Astrocyte (in vitro differentiated cells and primary cell): ENCODE results near the gene CLIC1. TPM values are rescaled to one million over a fixed set of nuclear protein-coding genes. Genes with fewer than 3 reads are reported as not detected.

ENCODE experiments used
- DNase-seq: peaks from one replicate; pipeline ENCODE4 v3.0.0-alpha.2; 2010; ENCODE audit warnings: low read depth
- FAIRE-seq: peaks from 2 replicates; lab custom pipeline; 2011; peaks lifted over from hg19 to GRCh38; lab: Jason Lieb, UNC
- H2AFZ ChIP-seq: 2 replicates; pipeline ENCODE4 v1.6.0; 2012; ENCODE audit warnings: low read depth, low read length, inconsistent platforms
- H3K27ac ChIP-seq: 2 replicates; pipeline ENCODE4 v1.5.1; 2011; ENCODE audit warnings: low read depth, low read length, inconsistent platforms
- H3K27me3 ChIP-seq: 2 replicates; pipeline ENCODE4 v1.6.0; 2011; ENCODE audit warnings: low read length, inconsistent platforms; ENCODE audit not compliant: insufficient read depth
- H3K36me3 ChIP-seq: 2 replicates; pipeline ENCODE4 v1.5.1; 2011; ENCODE audit warnings: low read length, inconsistent platforms; ENCODE audit not compliant: insufficient read depth
- H3K4me1 ChIP-seq: 2 replicates; pipeline ENCODE4 v1.5.1; 2011; ENCODE audit warnings: low read length, inconsistent platforms; ENCODE audit not compliant: insufficient read depth
- H3K4me2 ChIP-seq: 2 replicates; pipeline ENCODE4 v1.6.0; 2012; ENCODE audit warnings: low read length, inconsistent platforms
- H3K4me3 ChIP-seq: 2 replicates; pipeline ENCODE4 v1.5.1; 2011; ENCODE audit warnings: low read depth, mild to moderate bottlenecking, low read length, inconsistent platforms; ENCODE audit not compliant: insufficient read depth
- H3K79me2 ChIP-seq: 2 replicates; pipeline ENCODE4 v1.6.0; 2012; ENCODE audit warnings: mild to moderate bottlenecking, low read length, inconsistent platforms; ENCODE audit not compliant: insufficient read depth
- H3K9ac ChIP-seq: 2 replicates; pipeline ENCODE4 v1.6.0; 2012; ENCODE audit warnings: mild to moderate bottlenecking, low read length, inconsistent platforms
- H3K9me3 ChIP-seq: 2 replicates; pipeline ENCODE4 v1.5.1; 2012; ENCODE audit warnings: low read depth, mild to moderate bottlenecking, low read length, inconsistent platforms; ENCODE audit not compliant: insufficient read depth
- H4K20me1 ChIP-seq: 2 replicates; pipeline ENCODE4 v1.6.0; 2012; ENCODE audit warnings: low read length, inconsistent platforms; ENCODE audit not compliant: insufficient read depth
- H3K27ac Mint-ChIP-seq: one replicate; pipeline ENCODE4 v1.8.0; 2021; ENCODE audit warnings: mild to moderate bottlenecking, mixed read lengths; ENCODE audit not compliant: unreplicated experiment
- H3K27me3 Mint-ChIP-seq: one replicate; pipeline ENCODE4 v1.8.0; 2021; ENCODE audit warnings: low read depth, mixed read lengths; ENCODE audit not compliant: unreplicated experiment
- H3K36me3 Mint-ChIP-seq: one replicate; pipeline ENCODE4 v1.8.0; 2021; ENCODE audit warnings: low read depth, mixed read lengths; ENCODE audit not compliant: unreplicated experiment
- H3K4me1 Mint-ChIP-seq: one replicate; pipeline ENCODE4 v1.8.0; 2021; ENCODE audit warnings: low read depth, mixed read lengths; ENCODE audit not compliant: unreplicated experiment
- H3K4me3 Mint-ChIP-seq: one replicate; pipeline ENCODE4 v1.8.0; 2021; ENCODE audit warnings: mild to moderate bottlenecking, moderate library complexity, mixed read lengths; ENCODE audit not compliant: unreplicated experiment
- H3K9me3 Mint-ChIP-seq: one replicate; pipeline ENCODE4 v1.8.0; 2021; ENCODE audit warnings: mild to moderate bottlenecking, mixed read lengths; ENCODE audit not compliant: unreplicated experiment
- CTCF ChIP-seq: IDR thresholded peaks from 2 replicates; pipeline ENCODE4 v1.5.1; 2011; ENCODE audit warnings: low read depth, mild to moderate bottlenecking, inconsistent platforms, low read length, moderate library complexity; ENCODE audit not compliant: insufficient read depth
- EZH2 ChIP-seq: IDR thresholded peaks from 2 replicates; pipeline ENCODE4 v1.6.1; 2012; ENCODE audit warnings: mild to moderate bottlenecking, low read length, inconsistent platforms; ENCODE audit not compliant: insufficient read depth
- microRNA-seq: library from miRNA; unstranded; fragments of <30 nt; microRNA quantifications from one replicate; pipeline ENCODE4 v1.2.0, GENCODE V29; 2020
- total RNA-seq: library from RNA; stranded (reverse); gene quantifications from 2 replicates; pipeline ENCODE4 v1.2.1, GENCODE V29; 2021

CLIC1 gene
- total RNA-seq, 1 donor from 2014 or later = 518 TPM

DNA sequence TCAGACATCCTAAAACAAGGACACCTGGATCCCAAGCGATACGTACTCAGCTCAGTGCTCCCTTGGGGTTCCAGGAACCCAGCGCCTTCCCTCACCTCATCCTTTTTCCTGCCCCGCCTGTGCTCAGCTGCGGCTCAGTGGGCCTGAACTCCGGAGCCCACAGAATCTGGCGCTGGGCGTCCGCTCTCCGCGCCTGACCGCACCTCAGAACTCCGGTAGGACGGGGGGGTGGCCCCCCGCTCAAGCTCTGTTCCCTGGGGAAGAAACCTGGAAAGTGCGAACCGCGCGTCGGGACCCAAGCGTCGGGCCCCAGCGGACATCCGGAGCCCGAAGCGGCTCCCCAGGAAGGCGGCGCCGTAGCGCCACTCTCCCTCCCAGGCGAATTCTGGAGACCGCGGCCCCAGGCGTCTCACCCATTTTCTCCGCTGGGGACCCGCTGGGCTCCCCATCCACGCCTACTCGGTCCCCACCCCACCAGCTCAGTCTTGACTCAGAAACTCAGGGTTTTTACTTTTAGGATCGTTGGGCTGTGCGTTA, 55.1 kb downstream of the CLIC1 start:
- H3K4me1 ChIP-seq = peaks cover 11% of the 10 kb centered on the region
- peaks cover 3% of the 10 kb centered on the region for H3K36me3 ChIP-seq
- no peak for FAIRE-seq
- peak overlapping the region; percentile 63 for H3K4me3 ChIP-seq
- no peaks in the 10 kb centered on the region for H4K20me1 ChIP-seq
- Mint-ChIP-seq H3K9me3 (no peaks in the 10 kb centered on the region), H3K27ac (no peak overlapping the region), H3K27me3 (peaks cover 12% of the 10 kb centered on the region), H3K36me3 (peaks cover 18% of the 10 kb centered on the region), H3K4me3 (peak overlapping the region; percentile 51), H3K4me1 (peaks cover 7% of the 10 kb centered on the region)
- H3K9me3 ChIP-seq = no peaks in the 10 kb centered on the region
- no peak for TF ChIP-seq EZH2
- TF ChIP-seq CTCF = no peak
- H3K79me2 ChIP-seq = no peaks in the 10 kb centered on the region
- peak overlapping the region; percentile 96 for H3K4me2 ChIP-seq
- peak overlapping the region; percentile 39 for H3K27ac ChIP-seq
- peak overlapping the region; percentile 76 for H3K9ac ChIP-seq
- peak overlapping the region; percentile 68 for H2AFZ ChIP-seq
- DNase-seq = peak; percentile 10
- no peaks in the 10 kb centered on the region for H3K27me3 ChIP-seq

Small RNA genes lying within 50 kb of the gene (microRNA-seq; reads per million reads assigned to microRNA genes)
- 1.9 reads per million for gene MIR4646

Other genes starting within 250 kb of the CLIC1 start
- 4.1 and 5.8 TPM in 2 replicates for gene MICB, start 238.4 kb downstream of the CLIC1 start, total RNA-seq
- gene MCCD1, start 207.6 kb downstream of the CLIC1 start, total RNA-seq = not detected in 2 replicates
- gene DDX39B, start 194.5 kb downstream of the CLIC1 start, total RNA-seq = 284 and 294 TPM in 2 replicates
- 2.6 and 3.4 TPM in 2 replicates for gene ATP6V1G2, start 189.9 kb downstream of the CLIC1 start, total RNA-seq
- gene NFKBIL1, start 188.9 kb downstream of the CLIC1 start, total RNA-seq = 18.8 and 20.4 TPM in 2 replicates
- not detected in 2 replicates for gene LTA, start 164.2 kb downstream of the CLIC1 start, total RNA-seq
- gene TNF, start 161.0 kb downstream of the CLIC1 start, total RNA-seq = 0.79 and 1.2 TPM in 2 replicates
- gene LTB, start 154.1 kb downstream of the CLIC1 start, total RNA-seq = 0.26 and 0.52 TPM in 2 replicates
- not detected in 2 replicates for gene LST1, start 150.3 kb downstream of the CLIC1 start, total RNA-seq
- not detected in 2 replicates for gene NCR3, start 143.5 kb downstream of the CLIC1 start, total RNA-seq
- not detected in 2 replicates for gene AIF1, start 121.3 kb downstream of the CLIC1 start, total RNA-seq
- 180 and 188 TPM in 2 replicates for gene PRRC2A, start 115.8 kb downstream of the CLIC1 start, total RNA-seq
- 233 and 247 TPM in 2 replicates for gene BAG6, start 83.9 kb downstream of the CLIC1 start, total RNA-seq
- gene APOM, start 80.6 kb downstream of the CLIC1 start, total RNA-seq = 0.89 and 1.2 TPM in 2 replicates
- gene C6orf47, start 75.8 kb downstream of the CLIC1 start, total RNA-seq = 14.7 and 15.5 TPM in 2 replicates
- 11.7 and 13.8 TPM in 2 replicates for gene GPANK1, start 71.5 kb downstream of the CLIC1 start, total RNA-seq
- gene CSNK2B, start 70.5 kb downstream of the CLIC1 start, total RNA-seq = 200 and 208 TPM in 2 replicates
- 17.5 and 20.3 TPM in 2 replicates for gene LY6G5B, start 66.6 kb downstream of the CLIC1 start, total RNA-seq
- gene LY6G5C, start 55.5 kb downstream of the CLIC1 start, total RNA-seq = 2.9 and 3.9 TPM in 2 replicates
- gene ABHD16A, start 33.2 kb downstream of the CLIC1 start, total RNA-seq = 34.3 and 38.3 TPM in 2 replicates
- not detected in 2 replicates for gene LY6G6F, start 29.7 kb downstream of the CLIC1 start, total RNA-seq
- not detected in 2 replicates for gene LY6G6D, start 21.2 kb downstream of the CLIC1 start, total RNA-seq
- gene LY6G6C, start 14.8 kb downstream of the CLIC1 start, total RNA-seq = 0.41 and 0.66 TPM in 2 replicates
- not detected in 2 replicates for gene MPIG6B, start 13.2 kb downstream of the CLIC1 start, total RNA-seq
- 62.5 and 72.4 TPM in 2 replicates for gene DDAH2, start 7.2 kb downstream of the CLIC1 start, total RNA-seq
- 5.7 and 6.8 TPM in 2 replicates for gene MSH5, start 3.5 kb upstream of the CLIC1 start, total RNA-seq
- 0.72 and 1.2 TPM in 2 replicates for gene SAPCD1, start 26.1 kb upstream of the CLIC1 start, total RNA-seq
- gene VWA7, start 40.8 kb upstream of the CLIC1 start, total RNA-seq = 0.54 and 0.94 TPM in 2 replicates
- 94.8 and 96.3 TPM in 2 replicates for gene VARS1, start 59.2 kb upstream of the CLIC1 start, total RNA-seq
- 43.8 and 44.0 TPM in 2 replicates for gene LSM2, start 70.4 kb upstream of the CLIC1 start, total RNA-seq
- 0.98 and 1.1 TPM in 2 replicates for gene HSPA1L, start 78.8 kb upstream of the CLIC1 start, total RNA-seq
- gene HSPA1A, start 79.0 kb upstream of the CLIC1 start, total RNA-seq = 52.6 and 52.7 TPM in 2 replicates
- gene HSPA1B, start 91.2 kb upstream of the CLIC1 start, total RNA-seq = 64.9 and 77.2 TPM in 2 replicates
- 45.0 and 47.3 TPM in 2 replicates for gene NEU1, start 126.3 kb upstream of the CLIC1 start, total RNA-seq
- gene SLC44A4, start 142.5 kb upstream of the CLIC1 start, total RNA-seq = 0.23 and 0.29 TPM in 2 replicates
- 32.6 and 35.8 TPM in 2 replicates for gene EHMT2, start 161.2 kb upstream of the CLIC1 start, total RNA-seq
- gene ZBTB12, start 165.6 kb upstream of the CLIC1 start, total RNA-seq = 3.7 and 4.6 TPM in 2 replicates
- 0.20 and 0.43 TPM in 2 replicates for gene C2, start 191.2 kb upstream of the CLIC1 start, total RNA-seq
- 1.0 and 1.4 TPM in 2 replicates for gene CFB, start 209.6 kb upstream of the CLIC1 start, total RNA-seq
- 47.7 and 48.1 TPM in 2 replicates for gene NELFE, start 222.4 kb upstream of the CLIC1 start, total RNA-seq
- 75.3 and 79.1 TPM in 2 replicates for gene SKIC2, start 222.6 kb upstream of the CLIC1 start, total RNA-seq
- gene DXO, start 235.6 kb upstream of the CLIC1 start, total RNA-seq = 12.6 and 15.6 TPM in 2 replicates
- 3.8 and 4.6 TPM in 2 replicates for gene C4A, start 245.5 kb upstream of the CLIC1 start, total RNA-seq